AG04449 (cell line): Measurements from ENCODE around the gene GHRHR.

Source experiments
- CTCF ChIA-PET: fragments of 350-600 bp; formaldehyde crosslinking; extraction: SDS; loops from one replicate; lab custom pipeline; 2021; ENCODE audit warnings: antibody characterized with exemption; lab: Yijun Ruan, JAX
- POLR2A ChIA-PET: fragments of 400-600, 350-600 bp; formaldehyde crosslinking; extraction: SDS; loops from one replicate; lab custom pipeline; 2020; ENCODE audit warnings: antibody characterized with exemption, inconsistent platforms; lab: Yijun Ruan, JAX
- DNase-seq: peaks from one replicate; pipeline ENCODE4 v3.0.0-alpha.2; 2010; ENCODE audit warnings: low read depth, low spot score
- H3K4me3 ChIP-seq: 2 replicates; pipeline ENCODE4 v1.5.1; 2011; ENCODE audit warnings: low read depth, mild to moderate bottlenecking, control low read depth, low read length
- TF ChIP-seq, protein P1 (sequence below): IDR thresholded peaks from one replicate; pipeline ENCODE4 v1.5.1; 2011; ENCODE audit warnings: mild to moderate bottlenecking, moderate library complexity, low read length, control low read depth, inconsistent platforms; ENCODE audit not compliant: insufficient read depth; ENCODE audit errors: missing control alignments

GHRHR gene

DNA sequence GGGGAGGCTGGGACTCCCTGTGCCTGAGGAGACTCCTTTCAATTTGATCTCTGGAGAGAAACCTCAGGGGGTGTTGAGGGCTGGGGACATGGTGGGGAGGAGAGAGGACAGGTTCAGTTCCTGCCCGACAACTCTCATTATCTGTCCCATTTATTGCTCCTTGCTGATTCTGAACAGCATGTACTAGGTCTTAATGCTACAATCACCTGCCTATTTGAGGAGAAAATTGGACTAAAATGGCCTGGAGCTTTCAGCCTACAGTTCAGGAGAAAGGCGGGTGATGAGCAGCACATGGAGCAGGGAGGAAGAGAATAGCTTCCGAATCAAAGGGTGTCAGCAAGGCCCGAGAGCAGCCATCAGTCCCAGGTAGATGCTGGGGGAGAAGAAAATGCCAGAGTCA, 58.4 kb downstream of the GHRHR start:
- ChIA-PET CTCF (no interaction called here), POLR2A (no interaction called here)
- no peak overlapping the region for H3K4me3 ChIP-seq
- TF ChIP-seq, protein P1, sequence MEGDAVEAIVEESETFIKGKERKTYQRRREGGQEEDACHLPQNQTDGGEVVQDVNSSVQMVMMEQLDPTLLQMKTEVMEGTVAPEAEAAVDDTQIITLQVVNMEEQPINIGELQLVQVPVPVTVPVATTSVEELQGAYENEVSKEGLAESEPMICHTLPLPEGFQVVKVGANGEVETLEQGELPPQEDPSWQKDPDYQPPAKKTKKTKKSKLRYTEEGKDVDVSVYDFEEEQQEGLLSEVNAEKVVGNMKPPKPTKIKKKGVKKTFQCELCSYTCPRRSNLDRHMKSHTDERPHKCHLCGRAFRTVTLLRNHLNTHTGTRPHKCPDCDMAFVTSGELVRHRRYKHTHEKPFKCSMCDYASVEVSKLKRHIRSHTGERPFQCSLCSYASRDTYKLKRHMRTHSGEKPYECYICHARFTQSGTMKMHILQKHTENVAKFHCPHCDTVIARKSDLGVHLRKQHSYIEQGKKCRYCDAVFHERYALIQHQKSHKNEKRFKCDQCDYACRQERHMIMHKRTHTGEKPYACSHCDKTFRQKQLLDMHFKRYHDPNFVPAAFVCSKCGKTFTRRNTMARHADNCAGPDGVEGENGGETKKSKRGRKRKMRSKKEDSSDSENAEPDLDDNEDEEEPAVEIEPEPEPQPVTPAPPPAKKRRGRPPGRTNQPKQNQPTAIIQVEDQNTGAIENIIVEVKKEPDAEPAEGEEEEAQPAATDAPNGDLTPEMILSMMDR: no peak
- DNase-seq: no peak

DNA sequence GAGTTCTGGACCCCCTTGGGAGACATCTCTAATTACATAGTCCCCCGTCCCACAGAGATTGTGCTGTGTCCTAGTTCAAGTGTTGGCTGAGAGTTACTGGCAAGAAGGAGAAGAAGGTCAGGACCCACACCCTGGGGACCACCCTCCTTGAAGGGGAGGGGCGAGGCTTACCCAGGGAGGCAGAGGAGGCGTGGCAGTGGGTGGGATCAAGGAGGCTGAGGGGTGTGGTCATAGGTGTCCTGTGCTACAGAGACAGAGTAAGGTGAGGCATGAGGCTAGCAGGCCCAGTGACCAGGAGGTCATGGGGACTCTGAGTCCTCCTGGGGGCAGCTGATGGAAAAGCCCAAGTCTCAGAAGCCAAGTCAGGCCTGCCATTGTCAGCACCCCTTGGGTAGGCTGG, 59.0 kb downstream of the GHRHR start:
- POLR2A ChIA-PET: no interaction called here
- CTCF ChIA-PET: no interaction called here
- no peak for DNase-seq
- no peak overlapping the region for H3K4me3 ChIP-seq
- TF ChIP-seq, protein P1: no peak

DNA sequence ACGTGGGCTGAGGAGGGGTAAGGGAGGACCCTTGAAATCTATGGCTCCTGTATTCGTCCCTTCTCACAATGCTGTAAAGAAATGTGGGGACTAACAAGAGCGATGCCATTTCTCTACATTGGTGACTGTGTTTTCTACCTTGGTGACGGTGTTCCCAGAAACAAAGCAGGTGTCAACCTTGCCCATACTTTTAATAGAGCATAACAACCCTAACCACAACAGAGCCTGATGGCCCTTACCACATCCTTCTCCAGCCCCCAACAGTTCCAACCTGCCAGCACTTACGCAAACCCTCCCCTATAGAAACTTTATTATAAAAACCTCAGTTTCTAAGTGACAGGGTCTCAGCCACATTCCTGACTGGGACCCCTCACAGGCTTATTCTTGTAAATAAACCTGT, 60.1 kb downstream of the GHRHR start:
- DNase-seq: no peak
- ChIA-PET POLR2A (no interaction called here), CTCF (no interaction called here)
- TF ChIP-seq, protein P1: no peak
- H3K4me3 ChIP-seq: no peak overlapping the region

DNA sequence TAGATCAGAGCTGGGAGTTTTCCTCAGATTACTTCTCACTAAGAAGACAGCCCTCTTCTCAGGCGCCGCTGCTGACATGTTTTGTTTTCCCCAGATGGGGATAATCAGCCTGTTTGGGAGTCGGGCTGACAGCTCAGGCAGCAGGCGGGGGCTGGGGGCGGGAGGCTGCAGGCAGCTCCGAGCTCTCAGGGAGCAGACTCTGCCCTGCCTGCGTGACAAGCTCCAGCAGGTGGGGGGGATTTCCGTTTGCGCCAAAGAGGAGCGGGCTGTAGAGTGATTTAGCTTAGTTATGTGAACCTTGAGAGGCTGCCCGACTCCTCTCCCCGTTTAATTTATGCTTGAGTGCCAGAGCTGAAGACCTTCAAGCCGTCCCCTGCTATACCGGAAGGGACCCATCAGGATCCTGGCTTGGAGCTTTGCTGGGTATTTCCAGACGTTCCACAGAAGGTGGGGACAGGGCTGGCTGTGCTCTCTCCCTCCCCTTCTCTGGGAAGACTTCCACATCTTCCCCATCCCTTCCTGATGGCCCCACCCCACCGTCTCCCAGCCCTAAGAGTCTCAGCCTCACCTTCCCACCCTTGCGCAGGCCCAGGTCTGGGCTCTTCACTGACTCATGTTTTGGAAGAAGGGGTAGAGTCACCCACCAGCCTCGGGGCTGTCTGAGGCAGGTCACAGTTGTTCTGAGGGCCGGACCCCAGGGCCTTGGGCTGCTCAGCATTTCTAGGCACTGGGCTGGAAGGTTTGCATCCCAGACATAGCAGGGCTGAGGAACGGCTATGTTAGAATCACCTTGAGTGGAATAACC, 63.6 kb downstream of the GHRHR start:
- ChIA-PET POLR2A (interaction anchor here (0.6 kb wide), 1 partner anchor 216 kb away, joined by 3 read pairs; no protein-coding TSS in a partner anchor), CTCF (no interaction called here)
- TF ChIP-seq, protein P1: no peak
- H3K4me3 ChIP-seq: no peak overlapping the region
- DNase-seq: no peak

DNA sequence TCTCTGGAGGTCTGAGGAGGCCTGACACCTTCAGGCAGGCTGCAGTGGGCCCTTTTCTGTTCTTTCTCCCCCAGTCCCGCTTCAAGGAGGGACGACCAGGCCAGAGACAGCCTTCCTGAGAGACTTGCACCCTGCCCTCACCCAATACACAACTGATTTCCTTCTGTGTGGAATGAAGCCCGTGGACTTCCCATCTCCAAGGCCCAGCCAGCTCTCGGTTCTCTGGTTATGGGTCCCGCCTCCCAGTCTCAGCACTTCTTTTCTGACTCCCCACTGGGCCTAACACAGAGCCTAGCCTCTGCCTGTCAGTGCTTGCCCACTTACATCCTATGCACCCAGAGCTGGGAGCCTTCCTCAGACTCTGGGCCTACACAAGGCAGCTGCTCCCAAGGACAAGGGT, 64.3 kb downstream of the GHRHR start:
- TF ChIP-seq, protein P1: no peak
- no peak for DNase-seq
- POLR2A ChIA-PET: no interaction called here
- CTCF ChIA-PET: no interaction called here
- H3K4me3 ChIP-seq: no peak overlapping the region

DNA sequence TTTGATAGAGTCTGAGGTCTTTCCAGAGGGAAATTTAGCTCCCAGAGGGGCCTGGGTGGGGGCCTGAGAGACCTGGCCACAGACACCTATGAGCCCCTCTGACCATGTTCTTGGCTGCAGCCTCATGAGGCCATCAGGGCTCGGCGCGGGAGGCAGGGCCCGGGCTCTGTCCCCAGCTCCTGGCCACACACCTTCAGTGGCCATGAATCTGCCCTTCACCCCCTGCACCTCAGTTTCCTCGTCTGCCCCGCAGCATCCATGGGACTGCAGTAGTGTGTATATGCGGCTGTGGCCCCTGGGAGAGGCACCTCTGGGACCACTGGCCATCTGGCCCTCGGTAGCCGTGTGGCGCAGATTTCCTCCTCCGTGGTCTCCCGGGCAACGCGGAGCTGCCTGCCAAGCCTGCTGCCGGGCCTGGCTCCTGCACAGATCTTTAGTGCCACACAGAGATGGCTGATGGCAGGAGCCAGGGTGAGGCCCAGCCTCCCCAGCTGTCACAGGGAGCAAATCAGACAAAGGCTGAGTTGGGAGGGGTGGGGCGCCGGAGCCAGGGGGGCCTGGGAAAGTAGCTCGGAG, 64.8 kb downstream of the GHRHR start:
- H3K4me3 ChIP-seq: no peak overlapping the region
- CTCF ChIA-PET: no interaction called here
- POLR2A ChIA-PET: no interaction called here
- TF ChIP-seq, protein P1: no peak
- no peak for DNase-seq
